Astrocyte of the spinal cord (primary cell): ENCODE measurements around the gene B3GALT6.

ENCODE experiments used
- DNase-seq: peaks from one replicate; pipeline ENCODE4 v3.0.0; 2011; ENCODE audit warnings: low read depth, low spot score
- H3K4me3 ChIP-seq: 2 replicates; pipeline ENCODE4 v1.5.1; 2011; ENCODE audit warnings: low read depth, mild to moderate bottlenecking, low read length, moderate library complexity
- in situ Hi-C: cut with HindIII; loops from 2 replicates; pipeline ENCODE4 v1.10.0; 2017; ENCODE audit warnings: low sequenced_read_pairs
- TF ChIP-seq, protein P1 (sequence below): IDR thresholded peaks from 2 replicates; pipeline ENCODE4 v1.5.1; 2012; ENCODE audit warnings: low read depth, mild to moderate bottlenecking, low read length, inconsistent platforms

The B3GALT6 gene

DNA sequence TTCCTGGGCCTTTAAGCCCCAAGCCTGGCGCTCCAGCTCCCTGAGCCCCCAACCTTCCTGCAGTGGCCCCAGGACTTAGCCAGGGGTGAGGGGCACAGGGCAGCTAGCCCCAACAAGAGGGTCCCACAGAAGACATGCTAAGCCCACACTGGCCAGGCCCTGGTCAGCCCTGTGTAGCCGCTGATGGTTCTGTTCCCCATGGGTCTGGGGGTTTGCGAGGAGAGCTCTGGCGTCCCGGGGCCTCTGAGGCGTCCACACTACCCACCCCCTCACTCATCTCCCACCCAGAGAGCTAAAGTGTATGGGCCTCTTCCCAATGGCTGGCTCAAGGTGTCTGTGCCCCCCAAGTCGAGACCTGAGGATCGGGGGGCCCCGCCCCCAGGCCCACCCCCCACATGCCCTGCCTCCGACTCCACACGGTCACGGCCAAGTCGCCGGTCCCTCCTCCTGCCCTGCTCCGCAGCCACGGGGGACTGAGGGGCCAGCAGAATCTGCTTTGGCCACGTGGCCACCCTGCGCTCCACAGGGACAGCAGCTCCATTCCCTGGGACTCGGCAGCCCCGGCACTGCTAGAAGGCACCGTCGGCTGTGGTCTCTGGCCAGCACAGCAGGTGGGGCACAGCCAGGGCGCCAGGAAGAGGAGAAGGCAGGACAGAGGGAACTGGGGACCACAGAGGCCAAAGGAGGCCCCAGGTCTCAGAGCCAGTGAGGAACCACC, 33.5 kb upstream of the B3GALT6 start:
- in situ Hi-C loops: no loop called here
- H3K4me3 ChIP-seq: no peak overlapping the region
- DNase-seq: no peak
- TF ChIP-seq, protein P1, sequence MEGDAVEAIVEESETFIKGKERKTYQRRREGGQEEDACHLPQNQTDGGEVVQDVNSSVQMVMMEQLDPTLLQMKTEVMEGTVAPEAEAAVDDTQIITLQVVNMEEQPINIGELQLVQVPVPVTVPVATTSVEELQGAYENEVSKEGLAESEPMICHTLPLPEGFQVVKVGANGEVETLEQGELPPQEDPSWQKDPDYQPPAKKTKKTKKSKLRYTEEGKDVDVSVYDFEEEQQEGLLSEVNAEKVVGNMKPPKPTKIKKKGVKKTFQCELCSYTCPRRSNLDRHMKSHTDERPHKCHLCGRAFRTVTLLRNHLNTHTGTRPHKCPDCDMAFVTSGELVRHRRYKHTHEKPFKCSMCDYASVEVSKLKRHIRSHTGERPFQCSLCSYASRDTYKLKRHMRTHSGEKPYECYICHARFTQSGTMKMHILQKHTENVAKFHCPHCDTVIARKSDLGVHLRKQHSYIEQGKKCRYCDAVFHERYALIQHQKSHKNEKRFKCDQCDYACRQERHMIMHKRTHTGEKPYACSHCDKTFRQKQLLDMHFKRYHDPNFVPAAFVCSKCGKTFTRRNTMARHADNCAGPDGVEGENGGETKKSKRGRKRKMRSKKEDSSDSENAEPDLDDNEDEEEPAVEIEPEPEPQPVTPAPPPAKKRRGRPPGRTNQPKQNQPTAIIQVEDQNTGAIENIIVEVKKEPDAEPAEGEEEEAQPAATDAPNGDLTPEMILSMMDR: no peak

- DNase-seq: no peak
- no peak overlapping the region for H3K4me3 ChIP-seq
- in situ Hi-C loops: no loop called here
- TF ChIP-seq, protein P1: no peak
These were observed 32.7 kb upstream of the B3GALT6 start for GRCh38 chr1:1199141-1199960.

DNA sequence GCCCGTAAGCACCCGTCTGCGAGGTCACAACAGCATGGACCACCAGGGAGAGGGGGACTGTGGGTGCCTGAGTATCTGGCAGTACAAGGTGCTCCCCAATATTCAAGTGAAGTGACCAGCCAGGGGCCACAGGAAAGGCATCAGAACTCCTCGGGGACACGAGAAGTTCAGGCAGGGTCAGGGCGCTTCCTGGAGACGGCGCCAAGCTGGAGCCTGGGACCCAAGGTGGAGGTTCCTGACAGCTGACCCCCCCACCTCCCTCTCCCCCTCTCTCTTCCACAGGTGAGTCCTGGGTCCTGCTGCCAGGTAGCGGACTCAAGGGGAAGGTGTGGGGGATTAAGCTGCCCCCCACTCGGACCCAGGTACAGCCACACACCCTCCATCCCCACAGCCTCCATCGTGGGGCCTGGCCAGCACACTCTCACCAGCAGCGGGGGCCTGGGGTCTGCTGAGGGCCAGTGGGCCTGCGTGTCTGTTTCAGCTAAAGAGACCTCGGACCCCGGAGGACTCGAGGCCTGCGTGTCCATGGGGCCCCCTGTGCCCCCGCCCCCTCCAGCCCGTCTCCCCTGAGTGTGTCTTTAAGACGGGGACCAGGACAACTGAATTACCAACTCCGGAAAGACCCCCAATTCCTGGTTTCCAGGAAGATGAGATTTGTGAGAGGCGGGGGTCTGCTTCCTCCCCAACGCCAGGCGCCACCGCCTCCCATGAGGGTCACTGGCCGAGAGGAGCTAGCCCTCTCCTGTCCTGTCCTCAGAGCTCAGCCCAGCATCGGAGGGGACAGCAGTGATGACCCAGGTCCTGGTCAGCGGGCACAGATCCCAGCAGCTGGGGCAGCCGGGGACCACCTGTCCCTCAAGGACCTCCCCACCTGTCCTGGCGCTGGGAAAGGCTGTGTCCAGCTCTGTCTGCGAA, 31.8 kb upstream of the B3GALT6 start:
- no peak overlapping the region for H3K4me3 ChIP-seq
- no peak for DNase-seq
- in situ Hi-C loops: no loop called here
- TF ChIP-seq, protein P1: no peak

GRCh38 chr1:1200876-1201810, 30.9 kb upstream of the B3GALT6 start:
- H3K4me3 ChIP-seq: no peak overlapping the region
- in situ Hi-C loops: no loop called here

GRCh38 chr1:1202831-1203560, 29.0 kb upstream of the B3GALT6 start:
- in situ Hi-C loops: no loop called here
- DNase-seq: no peak
- no peak overlapping the region for H3K4me3 ChIP-seq
- TF ChIP-seq, protein P1: no peak

More at GRCh38 chr1:1200876-1201810, 30.9 kb upstream of the B3GALT6 start:
- TF ChIP-seq, protein P1: no peak
- peak; percentile 22 for DNase-seq
